Colonic mucosa (tissue), 4 donors: ENCODE results near the gene ATP1A4. TPM values are rescaled to one million over a fixed set of nuclear protein-coding genes. Genes with fewer than 3 reads are reported as not detected.

ENCODE experiments used
- DNase-seq: peaks from one replicate; pipeline ENCODE4 v3.0.0-alpha.2; 2020
- H3K27ac ChIP-seq: fragments of 200-600 bp; one replicate; pipeline ENCODE4 v1.8.0; 2021
- H3K27me3 ChIP-seq: fragments of 200-600 bp; one replicate; pipeline ENCODE4 v1.8.0; 2021
- H3K36me3 ChIP-seq: fragments of 200-600 bp; one replicate; pipeline ENCODE4 v1.8.0; 2021
- H3K4me1 ChIP-seq: fragments of 200-600 bp; one replicate; pipeline ENCODE4 v1.8.0; 2021; ENCODE audit warnings: mild to moderate bottlenecking
- H3K4me3 ChIP-seq: fragments of 200-600 bp; one replicate; pipeline ENCODE4 v1.8.0; 2021
- H3K9ac ChIP-seq, 2 donors: one replicate each; pipeline ENCODE4 v1.7.0; 2013; ENCODE audit warnings: control low read depth in 2 of 2, low read depth in 2 of 2, low read length in 2 of 2
- H3K9me3 ChIP-seq: fragments of 200-600 bp; one replicate; pipeline ENCODE4 v1.8.0; 2021
- CTCF ChIP-seq: fragments of 200-600 bp; IDR thresholded peaks from one replicate; pipeline ENCODE4 v1.8.0; 2022; ENCODE audit warnings: antibody characterized with exemption, mild to moderate bottlenecking
- intact Hi-C: fragments of 100-400 bp; cut with DNase I; formaldehyde crosslinking; loops from one replicate; pipeline ENCODE4 v1.14.1; 2022
- total RNA-seq, 2 donors: library from RNA; stranded (reverse); fragmentation: NEBNext Ultra II Directional in 1 of 2; extraction: Animal tissue kit (Norgen Biotek cat#: 25700) in 1 of 2; gene quantifications; one replicate each; pipeline ENCODE4 v1.2.1, GENCODE V29; 2021
- donor health status: healthy.
- donor health status: DM: no; HTN: no; CAD: no.
- donor health status: DM: no; HTN: no; CAD: no.

The ATP1A4 gene
- total RNA-seq, 2 donors from 2014 or later: not detected

DNA sequence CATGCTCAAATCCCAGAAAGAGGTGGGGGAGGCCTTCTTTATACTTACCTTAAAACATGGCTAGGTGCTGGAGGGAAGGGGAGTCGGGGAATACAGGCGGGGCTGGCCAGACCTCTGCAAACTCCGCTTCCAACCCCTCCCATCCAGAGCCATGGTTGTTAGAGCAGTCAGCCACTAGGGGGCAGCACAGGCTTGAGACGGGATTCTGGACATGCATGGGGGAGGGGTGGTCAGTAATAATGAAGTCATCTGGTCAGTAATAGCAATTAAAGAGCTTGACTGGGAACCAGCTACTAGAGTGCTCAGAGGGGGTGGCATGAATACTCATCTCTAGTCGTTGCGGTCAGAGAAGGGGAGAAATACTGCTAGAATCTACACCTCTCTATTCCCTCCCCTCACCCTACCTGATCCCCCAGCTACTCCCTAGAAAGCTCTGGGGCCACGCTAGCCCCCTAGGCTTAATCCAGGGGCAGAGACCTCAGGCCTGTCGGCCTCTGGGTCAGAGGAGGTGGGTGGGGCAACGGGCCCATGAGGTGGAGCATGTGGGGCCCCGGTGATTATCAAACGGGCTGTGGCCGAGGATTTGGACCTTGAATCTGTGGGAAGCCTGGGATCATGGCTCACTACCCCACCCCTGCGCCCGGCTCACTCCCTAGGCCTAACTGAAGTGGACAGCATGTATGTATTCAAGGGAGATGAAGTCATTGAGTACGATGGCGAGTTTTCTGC lies 41.9 kb downstream of the ATP1A4 start:
- H3K27ac ChIP-seq: no peak overlapping the region
- H3K9ac ChIP-seq: peak overlapping the region in 1 of 2 donors; percentile 1
- H3K9me3 ChIP-seq: no peaks in the 10 kb centered on the region
- H3K36me3 ChIP-seq: no peaks in the 10 kb centered on the region
- peak; percentile 90 for DNase-seq
- no peaks in the 10 kb centered on the region for H3K4me1 ChIP-seq
- intact Hi-C loops: loop anchor here (2.0 to 10.0 kb wide), 4 partner anchors 58 to 184 kb away; no protein-coding TSS in a partner anchor
- H3K27me3 ChIP-seq: no peaks in the 10 kb centered on the region
- H3K4me3 ChIP-seq: no peak overlapping the region
- TF ChIP-seq CTCF: peak; percentile 88

GRCh38 chr1:160193832-160194736 lies 42.7 kb downstream of the ATP1A4 start:
- Histone ChIP-seq H3K27ac (no peak overlapping the region), H3K9ac (peak overlapping the region in 1 of 2 donors; percentile 1), H3K36me3 (no peaks in the 10 kb centered on the region), H3K4me1 (no peaks in the 10 kb centered on the region), H3K9me3 (no peaks in the 10 kb centered on the region), H3K27me3 (no peaks in the 10 kb centered on the region), H3K4me3 (no peak overlapping the region)
- no peak for DNase-seq
- intact Hi-C loops: loop anchor here (2.0 to 10.0 kb wide), 4 partner anchors 57 to 183 kb away; no protein-coding TSS in a partner anchor
- TF ChIP-seq CTCF: no peak

- no peak for TF ChIP-seq CTCF
- intact Hi-C loops: loop anchor here (5.0 to 10.0 kb wide), 3 partner anchors 90 to 183 kb away; no protein-coding TSS in a partner anchor
- H3K4me1 ChIP-seq: no peaks in the 10 kb centered on the region
- no peak for DNase-seq
- H3K36me3 ChIP-seq: no peaks in the 10 kb centered on the region
- no peak overlapping the region for H3K4me3 ChIP-seq
- no peaks in the 10 kb centered on the region for H3K27me3 ChIP-seq
- H3K27ac ChIP-seq: no peak overlapping the region
- no peaks in the 10 kb centered on the region for H3K9me3 ChIP-seq
- H3K9ac ChIP-seq: no peak overlapping the region
These were observed 43.3 kb downstream of the ATP1A4 start for GRCh38 chr1:160194737-160195059.

GRCh38 chr1:160196143-160196542 lies 44.7 kb downstream of the ATP1A4 start:
- Histone ChIP-seq H3K9me3 (no peaks in the 10 kb centered on the region), H3K27ac (no peak overlapping the region), H3K4me1 (no peaks in the 10 kb centered on the region), H3K27me3 (no peaks in the 10 kb centered on the region), H3K4me3 (no peak overlapping the region), H3K9ac (no peak overlapping the region), H3K36me3 (no peaks in the 10 kb centered on the region)
- intact Hi-C loops: loop anchor here (10.0 kb wide), 1 partner anchor 91 kb away; no protein-coding TSS in a partner anchor
- no peak for TF ChIP-seq CTCF
- DNase-seq: no peak

DNA sequence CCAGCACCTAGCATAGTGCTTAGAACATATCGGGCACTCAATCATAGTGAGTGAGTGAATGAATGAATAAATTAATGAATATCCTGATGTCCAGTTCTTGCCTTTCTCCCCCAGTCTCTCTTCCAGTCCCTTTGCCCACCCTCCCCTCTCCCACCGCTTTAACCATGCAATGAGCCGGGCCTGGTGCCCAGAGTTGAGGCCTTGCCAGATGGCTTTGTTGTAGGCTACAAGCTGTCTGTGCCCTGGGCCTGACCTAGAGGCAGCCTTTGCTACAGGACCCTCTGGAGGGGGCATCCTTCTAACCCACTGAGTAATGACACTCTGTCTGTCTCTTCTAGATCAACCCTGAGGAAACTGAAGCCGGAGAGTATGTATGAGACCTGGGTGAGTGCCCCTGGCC lies 45.8 kb downstream of the ATP1A4 start:
- Histone ChIP-seq H3K27ac (no peak overlapping the region), H3K27me3 (no peaks in the 10 kb centered on the region), H3K4me3 (no peak overlapping the region), H3K9me3 (no peaks in the 10 kb centered on the region), H3K9ac (no peak overlapping the region), H3K4me1 (no peaks in the 10 kb centered on the region), H3K36me3 (no peaks in the 10 kb centered on the region)
- DNase-seq: no peak
- no peak for TF ChIP-seq CTCF
- intact Hi-C loops: loop anchor here (10.0 kb wide), 1 partner anchor 92 kb away; no protein-coding TSS in a partner anchor
